Diencephalon (tissue), 1 donor: Measurements from ENCODE around the gene THAP6. TPM values are rescaled to one million over a fixed set of nuclear protein-coding genes. Genes with fewer than 3 reads are reported as not detected.

Source experiments
- total RNA-seq: library from RNA; depleted of rRNA; stranded (reverse); fragments of >200 nt; gene quantifications from one replicate; pipeline ENCODE4 v1.2.3, GENCODE V29; 2014

Gene THAP6, protein sequence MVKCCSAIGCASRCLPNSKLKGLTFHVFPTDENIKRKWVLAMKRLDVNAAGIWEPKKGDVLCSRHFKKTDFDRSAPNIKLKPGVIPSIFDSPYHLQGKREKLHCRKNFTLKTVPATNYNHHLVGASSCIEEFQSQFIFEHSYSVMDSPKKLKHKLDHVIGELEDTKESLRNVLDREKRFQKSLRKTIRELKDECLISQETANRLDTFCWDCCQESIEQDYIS
- 18.7 TPM for total RNA-seq

GRCh38 chr4:75514131-75514948 lies at the start of gene THAP6, which contains the start of gene RCHY1:
Gene THAP6 (plus strand): TSS chr4:75514473. CDS start chr4:75515453, 980 bp downstream.
Gene RCHY1 (minus strand): TSS chr4:75514403. CDS start chr4:75514286, 117 bp downstream.

DNA sequence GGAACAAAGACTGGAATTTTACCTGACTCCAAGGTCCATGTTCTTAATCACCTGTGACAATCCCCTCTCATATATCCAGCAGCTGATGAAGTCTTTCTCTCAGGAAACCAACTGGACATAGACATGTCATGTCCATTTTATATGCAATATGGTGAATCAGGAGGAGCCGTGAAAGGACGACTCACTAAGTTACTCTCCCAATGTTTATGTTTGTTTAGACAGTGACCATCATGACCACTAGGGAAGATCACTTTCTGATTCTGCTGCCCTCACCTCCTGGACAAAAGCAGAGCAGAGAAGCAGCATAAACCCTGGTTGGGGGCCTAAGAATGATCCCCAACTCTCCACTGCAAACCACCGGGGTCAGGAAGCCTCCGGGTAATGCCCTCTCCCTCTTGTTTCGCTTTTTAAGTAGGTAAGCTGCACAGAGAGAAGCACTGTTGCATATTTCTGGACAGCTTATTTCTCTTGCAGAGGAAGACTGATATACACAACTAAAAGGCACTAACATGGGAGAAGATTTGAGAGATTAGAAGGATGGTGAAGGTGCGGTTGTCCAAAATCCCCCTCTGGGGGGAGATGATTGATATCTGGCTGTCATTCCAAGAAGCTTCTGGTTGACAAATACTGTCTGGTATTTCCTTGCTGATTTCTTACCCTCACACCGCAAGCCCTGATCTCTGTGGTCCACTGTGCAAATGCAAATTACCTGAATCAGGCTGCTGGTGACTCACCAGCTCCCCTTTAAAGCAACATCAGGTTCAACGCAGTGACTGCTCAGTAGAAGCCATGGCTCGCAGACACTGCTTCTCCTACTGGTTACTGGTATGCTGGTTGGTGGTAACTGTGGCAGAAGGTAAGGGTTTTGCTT lies 41.3 kb downstream of the THAP6 start, which contains the start of gene ODAPH:
ODAPH (plus strand) TSS at position 773 of the 871 bp plus-strand sequence; CDS start at position 790, 17 bp downstream.

Other genes with a start within 250 kb of the THAP6 start
- 68.0 TPM for gene RCHY1, start 70 bp upstream of the THAP6 start, total RNA-seq
- gene ODAPH, start 41.6 kb downstream of the THAP6 start, total RNA-seq = not detected
- gene CDKL2, start 116.1 kb downstream of the THAP6 start, total RNA-seq = 80.3 TPM
- gene G3BP2, start 158.9 kb downstream of the THAP6 start, total RNA-seq = 344 TPM
- 53.3 TPM for gene USO1, start 210.1 kb downstream of the THAP6 start, total RNA-seq